ENCODE measurements around the gene SWAP70.
"Not testable (repeated sequence)": the region's sequence is repeated elsewhere in the genome, so short reads cannot be mapped to it uniquely, and the experiment has no call there.

SWAP70 gene

GRCh38 chr11:9693801-9694553 is 30.1 kb downstream of the SWAP70 start:
- DNase-seq = no peak

GRCh38 chr11:9695228-9695627 is 31.4 kb downstream of the SWAP70 start:
- not testable (repeated sequence) for DNase-seq

- no peak for DNase-seq
Observed at GRCh38 chr11:9697766-9698165, 33.9 kb downstream of the SWAP70 start.

GRCh38 chr11:9700105-9700801 is 36.4 kb downstream of the SWAP70 start:
- DNase-seq = no peak

GRCh38 chr11:9701799-9702198 is 37.9 kb downstream of the SWAP70 start:
- DNase-seq = no peak

GRCh38 chr11:9703280-9703679 is 39.4 kb downstream of the SWAP70 start:
- peak; percentile 7 for DNase-seq

- DNase-seq = no peak
Observed at GRCh38 chr11:9704037-9704436, 40.2 kb downstream of the SWAP70 start.

- DNase-seq = no peak
Observed at GRCh38 chr11:9704620-9705019, 40.7 kb downstream of the SWAP70 start.

- not testable (repeated sequence) for DNase-seq
Observed at GRCh38 chr11:9705361-9705760, 41.5 kb downstream of the SWAP70 start.

GRCh38 chr11:9708544-9708943 is 44.7 kb downstream of the SWAP70 start:
- DNase-seq = no peak

GRCh38 chr11:9710223-9710622 is 46.3 kb downstream of the SWAP70 start:
- DNase-seq = no peak

GRCh38 chr11:9710852-9711251 is 47.0 kb downstream of the SWAP70 start:
- no peak for DNase-seq

GRCh38 chr11:9711454-9712307 is 47.8 kb downstream of the SWAP70 start:
- DNase-seq = no peak

- no peak for DNase-seq
Observed at GRCh38 chr11:9714272-9714940, 50.5 kb downstream of the SWAP70 start.

GRCh38 chr11:9716275-9717039 is 52.6 kb downstream of the SWAP70 start:
- DNase-seq = no peak

GRCh38 chr11:9717040-9717357 is 53.1 kb downstream of the SWAP70 start:
- no peak for DNase-seq

- no peak for DNase-seq
Observed at GRCh38 chr11:9717719-9718118, 53.8 kb downstream of the SWAP70 start.

- DNase-seq = no peak
Observed at GRCh38 chr11:9718147-9718546, 54.3 kb downstream of the SWAP70 start.

GRCh38 chr11:9719566-9720289 is 55.9 kb downstream of the SWAP70 start:
- no peak for DNase-seq

- DNase-seq = no peak
Observed at GRCh38 chr11:9720290-9720630, 56.4 kb downstream of the SWAP70 start.

- DNase-seq = no peak
Observed at GRCh38 chr11:9722023-9722422, 58.1 kb downstream of the SWAP70 start.

- no peak for DNase-seq
Observed at GRCh38 chr11:9722893-9723292, 59.0 kb downstream of the SWAP70 start.

Data from CD4-positive, alpha-beta T cell treated with Interleukin-17A for 4 hours (primary cell).